Endodermal cell (in vitro differentiated cells): Measurements from ENCODE around the gene CSNK2A3. TPM values are rescaled to one million over a fixed set of nuclear protein-coding genes. Genes with fewer than 3 reads are reported as not detected.

Experiments used
- DNase-seq: peaks from one replicate; pipeline ENCODE4 v3.0.0-alpha.2; 2017
- H3K27ac ChIP-seq: 2 replicates; pipeline ENCODE4 v1.5.1; 2013; ENCODE audit warnings: mild to moderate bottlenecking, low read depth, low read length, moderate library complexity
- H3K27me3 ChIP-seq: 2 replicates; pipeline ENCODE4 v1.6.1; 2013; ENCODE audit warnings: mild to moderate bottlenecking, low read length, moderate library complexity; ENCODE audit not compliant: insufficient read depth, control insufficient read depth, poor library complexity, severe bottlenecking
- H3K36me3 ChIP-seq: 2 replicates; pipeline ENCODE4 v1.7.0; 2013; ENCODE audit warnings: mild to moderate bottlenecking, low read length, moderate library complexity; ENCODE audit not compliant: control insufficient read depth, insufficient read depth
- H3K4me1 ChIP-seq: one replicate; pipeline ENCODE4 v1.7.0; 2013; ENCODE audit warnings: low read length; ENCODE audit not compliant: control insufficient read depth, insufficient read depth
- H3K4me3 ChIP-seq: 2 replicates; pipeline ENCODE4 v1.5.1; 2013; ENCODE audit warnings: mild to moderate bottlenecking, low read length, moderate library complexity
- H3K9ac ChIP-seq: 2 replicates; pipeline ENCODE4 v1.6.1; 2013; ENCODE audit warnings: mild to moderate bottlenecking, low read length, moderate library complexity; ENCODE audit not compliant: poor library complexity, severe bottlenecking; ENCODE audit errors: extremely low read depth
- H3K9me3 ChIP-seq: 2 replicates; pipeline ENCODE4 v1.6.1; 2013; ENCODE audit warnings: mild to moderate bottlenecking, low read length, moderate library complexity; ENCODE audit not compliant: control insufficient read depth
- H3K27ac Mint-ChIP-seq: 2 replicates; pipeline ENCODE4 v1.8.0; 2020; ENCODE audit warnings: mixed read lengths
- H3K27me3 Mint-ChIP-seq: 2 replicates; pipeline ENCODE4 v1.8.0; 2021; ENCODE audit warnings: mild to moderate bottlenecking, mixed read lengths; ENCODE audit not compliant: insufficient read depth
- H3K36me3 Mint-ChIP-seq: 2 replicates; pipeline ENCODE4 v1.8.0; 2020; ENCODE audit warnings: low read depth, mixed read lengths
- H3K4me1 Mint-ChIP-seq: 2 replicates; pipeline ENCODE4 v1.8.0; 2020; ENCODE audit warnings: mixed read lengths
- H3K4me3 Mint-ChIP-seq: 2 replicates; pipeline ENCODE4 v1.8.0; 2020; ENCODE audit warnings: mild to moderate bottlenecking, moderate library complexity, mixed read lengths
- H3K9me3 Mint-ChIP-seq: 2 replicates; pipeline ENCODE4 v1.8.0; 2020; ENCODE audit warnings: mild to moderate bottlenecking, mixed read lengths
- WGBS, 2 experiments: methylation state at CpG; one replicate each; pipeline versions ENCODE4 v1.1.5 to v1.1.7; 2013; ENCODE audit warnings: missing lambda C conversion rate in 2 of 2, mixed read lengths in 1 of 2; ENCODE audit not compliant: insufficient coverage in 1 of 2, insufficient read length in 1 of 2; 5-methylcytosine and 5-hydroxymethylcytosine counted together
- total RNA-seq, 2 donors: library from RNA; stranded (reverse); fragmentation: NEBNext Ultra II Directional in 1 of 2; extraction: Animal tissue kit (Norgen Biotek cat#: 25700) in 1 of 2; gene quantifications; 2 replicates in 1 of 2; 3 replicates in 1 of 2; pipeline ENCODE4 v1.2.1, GENCODE V29; 2021
- TF ChIP-seq, protein P1 (sequence below): fragments of 200-600 bp; sonication (generic); conservative IDR thresholded peaks from 2 replicates; pipeline ENCODE4 v1.5.0; 2021; ENCODE audit warnings: antibody characterized with exemption, mild to moderate bottlenecking

CSNK2A3 gene
- total RNA-seq, 2 donors from 2014 or later: 0.82 to 2.1 TPM

- no peaks in the 10 kb centered on the region for H3K9me3 Mint-ChIP-seq
- no peak for DNase-seq
- peaks cover 1% of the 10 kb centered on the region for H3K27me3 Mint-ChIP-seq
- no peaks in the 10 kb centered on the region for H3K36me3 ChIP-seq
- TF ChIP-seq, protein P1, sequence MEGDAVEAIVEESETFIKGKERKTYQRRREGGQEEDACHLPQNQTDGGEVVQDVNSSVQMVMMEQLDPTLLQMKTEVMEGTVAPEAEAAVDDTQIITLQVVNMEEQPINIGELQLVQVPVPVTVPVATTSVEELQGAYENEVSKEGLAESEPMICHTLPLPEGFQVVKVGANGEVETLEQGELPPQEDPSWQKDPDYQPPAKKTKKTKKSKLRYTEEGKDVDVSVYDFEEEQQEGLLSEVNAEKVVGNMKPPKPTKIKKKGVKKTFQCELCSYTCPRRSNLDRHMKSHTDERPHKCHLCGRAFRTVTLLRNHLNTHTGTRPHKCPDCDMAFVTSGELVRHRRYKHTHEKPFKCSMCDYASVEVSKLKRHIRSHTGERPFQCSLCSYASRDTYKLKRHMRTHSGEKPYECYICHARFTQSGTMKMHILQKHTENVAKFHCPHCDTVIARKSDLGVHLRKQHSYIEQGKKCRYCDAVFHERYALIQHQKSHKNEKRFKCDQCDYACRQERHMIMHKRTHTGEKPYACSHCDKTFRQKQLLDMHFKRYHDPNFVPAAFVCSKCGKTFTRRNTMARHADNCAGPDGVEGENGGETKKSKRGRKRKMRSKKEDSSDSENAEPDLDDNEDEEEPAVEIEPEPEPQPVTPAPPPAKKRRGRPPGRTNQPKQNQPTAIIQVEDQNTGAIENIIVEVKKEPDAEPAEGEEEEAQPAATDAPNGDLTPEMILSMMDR: no peak
- H3K27ac Mint-ChIP-seq: no peak overlapping the region
- no peaks in the 10 kb centered on the region for H3K36me3 Mint-ChIP-seq
- no peak overlapping the region for H3K9ac ChIP-seq
- no peak overlapping the region for H3K4me3 ChIP-seq
- no peak overlapping the region for H3K27ac ChIP-seq
- no peak overlapping the region for H3K4me3 Mint-ChIP-seq
- H3K27me3 ChIP-seq: no peaks in the 10 kb centered on the region
- WGBS, 2 experiments: 67 to 83% methylated on average over 2 to 8 of the region's 8 CpGs
- H3K4me1 Mint-ChIP-seq: peaks cover 44% of the 10 kb centered on the region
- no peaks in the 10 kb centered on the region for H3K9me3 ChIP-seq
- peaks cover 17% of the 10 kb centered on the region for H3K4me1 ChIP-seq
Measured at GRCh38 chr11:11370255-11370961, 17.4 kb upstream of the CSNK2A3 start.

DNA sequence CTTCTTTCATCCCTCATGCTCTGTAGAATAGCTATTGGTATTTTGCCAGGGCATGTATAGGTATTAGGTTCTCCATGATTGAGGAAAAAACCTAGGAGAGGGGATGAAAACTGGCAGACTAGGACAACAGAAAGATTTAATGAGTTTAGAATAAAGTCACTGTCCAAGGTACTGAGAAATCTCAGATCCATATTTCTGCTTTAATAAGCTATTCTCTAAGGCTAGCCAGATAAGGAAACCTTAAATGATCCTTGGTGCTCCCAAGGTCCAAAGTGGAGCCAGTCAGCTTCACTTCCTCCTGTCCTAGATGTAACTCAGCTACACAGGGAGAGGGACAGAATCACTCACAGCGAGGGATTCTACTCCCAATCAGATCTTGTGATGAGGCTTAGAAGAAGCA lies 13.7 kb upstream of the CSNK2A3 start:
- no peaks in the 10 kb centered on the region for H3K9me3 ChIP-seq
- H3K27ac ChIP-seq: no peak overlapping the region
- H3K27me3 ChIP-seq: no peaks in the 10 kb centered on the region
- Mint-ChIP-seq H3K27me3 (peaks cover under 1% of the 10 kb centered on the region), H3K27ac (no peak overlapping the region), H3K36me3 (no peaks in the 10 kb centered on the region), H3K9me3 (peaks cover 4% of the 10 kb centered on the region), H3K4me1 (peaks cover 16% of the 10 kb centered on the region), H3K4me3 (no peak overlapping the region)
- WGBS, 2 experiments: 85% methylated on average over 1 of the region's 1 CpG; no CpG with 5 or more reads in 1 of the 2 experiments
- TF ChIP-seq, protein P1: no peak
- H3K4me1 ChIP-seq: peaks cover 4% of the 10 kb centered on the region
- DNase-seq: no peak
- H3K9ac ChIP-seq: no peak overlapping the region
- H3K4me3 ChIP-seq: no peak overlapping the region
- H3K36me3 ChIP-seq: no peaks in the 10 kb centered on the region

DNA sequence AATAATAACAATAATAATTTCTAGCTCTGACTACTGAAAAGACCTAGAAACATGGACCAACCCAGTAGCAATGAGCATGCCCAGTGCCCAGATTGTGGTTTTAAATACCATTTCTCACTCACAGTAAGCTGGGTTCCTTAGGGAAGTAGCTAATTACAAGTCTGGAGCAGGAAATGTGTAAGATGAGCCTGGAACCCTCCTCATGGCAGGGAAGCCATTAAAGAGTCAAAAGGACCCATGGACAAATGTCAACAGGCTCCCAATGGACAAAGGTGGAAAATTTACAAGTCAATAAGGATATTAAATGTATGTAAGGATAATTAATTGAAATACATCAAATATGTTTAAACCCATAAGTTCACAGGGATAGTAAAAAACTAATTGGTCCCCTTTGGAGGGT lies 10.6 kb upstream of the CSNK2A3 start:
- Mint-ChIP-seq H3K27me3 (no peaks in the 10 kb centered on the region), H3K4me3 (no peak overlapping the region), H3K4me1 (no peaks in the 10 kb centered on the region), H3K27ac (no peak overlapping the region), H3K36me3 (no peaks in the 10 kb centered on the region), H3K9me3 (peaks cover 4% of the 10 kb centered on the region)
- H3K9ac ChIP-seq: no peak overlapping the region
- no peaks in the 10 kb centered on the region for H3K9me3 ChIP-seq
- TF ChIP-seq, protein P1: no peak
- no peaks in the 10 kb centered on the region for H3K4me1 ChIP-seq
- no peak overlapping the region for H3K4me3 ChIP-seq
- H3K27ac ChIP-seq: no peak overlapping the region
- no peak for DNase-seq
- H3K27me3 ChIP-seq: no peaks in the 10 kb centered on the region
- no peaks in the 10 kb centered on the region for H3K36me3 ChIP-seq
